Activated naive CD8-positive, alpha-beta T cell (primary cell): ENCODE data around the gene ALAD.

Experiments
- H3K27ac Mint-ChIP-seq: one replicate; pipeline ENCODE4 v1.8.0; 2021; ENCODE audit warnings: mixed read lengths
- H3K27me3 Mint-ChIP-seq: one replicate; pipeline ENCODE4 v1.8.0; 2021; ENCODE audit warnings: mixed read lengths
- H3K36me3 Mint-ChIP-seq: one replicate; pipeline ENCODE4 v1.8.0; 2021; ENCODE audit warnings: mixed read lengths
- H3K4me1 Mint-ChIP-seq: one replicate; pipeline ENCODE4 v1.8.0; 2021; ENCODE audit warnings: low read depth, mixed read lengths
- H3K4me3 Mint-ChIP-seq: one replicate; pipeline ENCODE4 v1.8.0; 2021; ENCODE audit warnings: mild to moderate bottlenecking, mixed read lengths
- H3K9me3 Mint-ChIP-seq: one replicate; pipeline ENCODE4 v1.8.0; 2021; ENCODE audit warnings: low read depth, mixed read lengths

ALAD gene

GRCh38 chr9:113350937-113351336 is 50.1 kb downstream of the ALAD start:
- peak overlapping the region; percentile 42 for H3K27ac Mint-ChIP-seq
- H3K36me3 Mint-ChIP-seq = no peaks in the 10 kb centered on the region
- no peaks in the 10 kb centered on the region for H3K9me3 Mint-ChIP-seq
- H3K27me3 Mint-ChIP-seq = peaks cover 9% of the 10 kb centered on the region
- H3K4me3 Mint-ChIP-seq = peak overlapping the region; percentile 85
- H3K4me1 Mint-ChIP-seq = peaks cover 22% of the 10 kb centered on the region

- Mint-ChIP-seq H3K27me3 (peaks cover 9% of the 10 kb centered on the region), H3K4me3 (peak overlapping the region; percentile 85), H3K36me3 (no peaks in the 10 kb centered on the region), H3K4me1 (peaks cover 23% of the 10 kb centered on the region), H3K27ac (no peak overlapping the region), H3K9me3 (no peaks in the 10 kb centered on the region)
These were observed 50.9 kb downstream of the ALAD start for GRCh38 chr9:113350107-113350661.

GRCh38 chr9:113349445-113350094 is 51.5 kb downstream of the ALAD start, which contains the start of gene BSPRY:
Gene BSPRY (plus strand): TSS chr9:113349541. CDS start chr9:113349580, 39 bp downstream.
- Mint-ChIP-seq H3K4me3 (peak within 1 kb of the TSS; percentile 85), H3K4me1 (peaks cover 23% of the 10 kb centered on the region), H3K9me3 (no peaks in the 10 kb centered on the region), H3K27me3 (peaks cover 9% of the 10 kb centered on the region), H3K27ac (no peak within 1 kb of the TSS), H3K36me3 (no peaks in the 10 kb centered on the region)

- Mint-ChIP-seq H3K9me3 (no peaks in the 10 kb centered on the region), H3K4me3 (peak overlapping the region; percentile 84), H3K4me1 (peaks cover 23% of the 10 kb centered on the region), H3K27ac (no peak overlapping the region), H3K36me3 (no peaks in the 10 kb centered on the region), H3K27me3 (peaks cover 8% of the 10 kb centered on the region)
These were observed 52.0 kb downstream of the ALAD start for GRCh38 chr9:113349066-113349444.

- H3K27me3 Mint-ChIP-seq = peaks cover 5% of the 10 kb centered on the region
- no peak overlapping the region for H3K27ac Mint-ChIP-seq
- peaks cover 23% of the 10 kb centered on the region for H3K4me1 Mint-ChIP-seq
- H3K9me3 Mint-ChIP-seq = no peaks in the 10 kb centered on the region
- peak overlapping the region; percentile 49 for H3K4me3 Mint-ChIP-seq
- no peaks in the 10 kb centered on the region for H3K36me3 Mint-ChIP-seq
These were observed 52.6 kb downstream of the ALAD start for GRCh38 chr9:113348437-113348836.

GRCh38 chr9:113345671-113346070 is 55.4 kb downstream of the ALAD start:
- Mint-ChIP-seq H3K27me3 (no peaks in the 10 kb centered on the region), H3K36me3 (no peaks in the 10 kb centered on the region), H3K27ac (no peak overlapping the region), H3K4me3 (no peak overlapping the region), H3K9me3 (no peaks in the 10 kb centered on the region), H3K4me1 (peaks cover 28% of the 10 kb centered on the region)

- Mint-ChIP-seq H3K9me3 (no peaks in the 10 kb centered on the region), H3K27ac (no peak overlapping the region), H3K4me1 (peaks cover 27% of the 10 kb centered on the region)
These were observed 55.9 kb downstream of the ALAD start for GRCh38 chr9:113345190-113345589.

GRCh38 chr9:113343732-113344231 is 57.3 kb downstream of the ALAD start:
- Mint-ChIP-seq H3K27me3 (peaks cover 4% of the 10 kb centered on the region), H3K36me3 (no peaks in the 10 kb centered on the region), H3K4me1 (peaks cover 26% of the 10 kb centered on the region), H3K9me3 (no peaks in the 10 kb centered on the region), H3K27ac (no peak overlapping the region), H3K4me3 (no peak overlapping the region)

More at GRCh38 chr9:113345190-113345589, 55.9 kb downstream of the ALAD start:
- no peaks in the 10 kb centered on the region for H3K36me3 Mint-ChIP-seq
- H3K27me3 Mint-ChIP-seq = no peaks in the 10 kb centered on the region
- no peak overlapping the region for H3K4me3 Mint-ChIP-seq

GRCh38 chr9:113341712-113342410 is 59.2 kb downstream of the ALAD start:
- peak overlapping the region; percentile 54 for H3K27ac Mint-ChIP-seq
- H3K36me3 Mint-ChIP-seq = no peaks in the 10 kb centered on the region
- peaks cover 4% of the 10 kb centered on the region for H3K27me3 Mint-ChIP-seq
- peak overlapping the region; percentile 70 for H3K4me3 Mint-ChIP-seq
- no peaks in the 10 kb centered on the region for H3K9me3 Mint-ChIP-seq
- H3K4me1 Mint-ChIP-seq = peaks cover 27% of the 10 kb centered on the region

GRCh38 chr9:113340011-113340699 is 60.9 kb downstream of the ALAD start, which contains the start of gene WDR31:
Gene WDR31 (minus strand): TSS chr9:113340275. CDS start chr9:113332022, 8,253 bp downstream.
- peaks cover 4% of the 10 kb centered on the region for H3K27me3 Mint-ChIP-seq
- peak within 1 kb of the TSS; percentile 59 for H3K27ac Mint-ChIP-seq
- peak within 1 kb of the TSS; percentile 93 for H3K4me3 Mint-ChIP-seq
- H3K4me1 Mint-ChIP-seq = peaks cover 26% of the 10 kb centered on the region
- H3K9me3 Mint-ChIP-seq = no peaks in the 10 kb centered on the region
- H3K36me3 Mint-ChIP-seq = no peaks in the 10 kb centered on the region

GRCh38 chr9:113337714-113338113 is 63.4 kb downstream of the ALAD start:
- no peak overlapping the region for H3K4me3 Mint-ChIP-seq
- H3K36me3 Mint-ChIP-seq = no peaks in the 10 kb centered on the region
- peaks cover 25% of the 10 kb centered on the region for H3K4me1 Mint-ChIP-seq
- peaks cover 4% of the 10 kb centered on the region for H3K27me3 Mint-ChIP-seq
- no peaks in the 10 kb centered on the region for H3K9me3 Mint-ChIP-seq
- H3K27ac Mint-ChIP-seq = no peak overlapping the region
